Measurements from ENCODE around the gene KSR1. TPM values are rescaled to one million over a fixed set of nuclear protein-coding genes. Genes with fewer than 3 reads are reported as not detected.

The KSR1 gene
- total and polyA plus RNA-seq, 9 of the 15 experiments (the other 6 are each of a cell fraction or from before 2014, with no cell fraction given) = 1.4 to 51.7 (median 18.4) TPM

DNA sequence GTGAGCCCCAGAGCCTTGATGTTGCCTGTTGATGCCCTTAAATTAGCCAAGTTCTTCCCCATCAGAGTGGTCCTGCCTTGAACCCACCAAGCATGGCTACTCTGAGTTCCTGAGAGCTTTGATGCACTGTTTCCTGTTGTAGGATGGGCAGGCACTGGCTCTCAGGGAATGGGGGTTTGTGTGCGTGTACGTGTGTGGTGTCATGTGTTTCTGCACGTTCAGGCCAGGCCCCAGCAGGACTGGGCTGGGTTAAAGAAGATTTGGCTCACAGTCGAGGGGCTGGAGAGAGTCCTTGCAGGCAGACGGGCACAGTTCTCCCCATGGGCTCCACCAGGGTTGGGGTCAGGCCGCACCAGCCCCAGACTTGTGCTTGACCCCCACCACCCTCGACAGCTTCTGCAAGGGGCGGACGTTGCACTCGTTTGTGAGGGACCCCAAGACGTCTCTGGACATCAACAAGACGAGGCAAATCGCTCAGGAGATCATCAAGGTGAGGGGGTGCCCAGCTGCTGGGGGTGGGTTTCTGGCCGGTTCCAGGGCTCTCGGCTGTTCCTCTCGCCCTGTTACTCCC, 151.4 kb downstream of the KSR1 start:
- H3K79me2 ChIP-seq (ENCODE audit: control insufficient read depth, insufficient read depth, low read length) = no peaks in the 10 kb centered on the region
- H3K4me1 ChIP-seq (replicated peaks in 1 of 2; ENCODE audit: control insufficient read depth in 2 of 2, insufficient read depth in 2 of 2, low read length in 2 of 2) = peaks cover 14 to 30% of the 10 kb centered on the region in 2 experiments; a peak in 4 of 5 replicates
- H3K27ac ChIP-seq (ENCODE audit: extremely low read depth, low read depth, low read length) = no peak overlapping the region
- ChIA-PET POLR2A (interaction anchor here (0.6 to 0.8 kb wide), 3 partner anchors 8 to 94 kb away, joined by 3 read pairs; no protein-coding TSS in a partner anchor), CTCF (ENCODE audit: low intra/inter-chr PET ratio) (no interaction called here)
- 78% methylated on average over 13 of the region's 16 CpGs for WGBS (ENCODE audit: insufficient coverage, low coverage, missing lambda C conversion rate)
- FAIRE-seq (no peak), ATAC-seq (no peak), DNase-seq (ENCODE audit: extremely low read depth in 1 of 4, low spot score in 3 of 4) (no peak)
- H3K27me3 ChIP-seq (ENCODE audit: control insufficient read depth in 2 of 2, insufficient read depth in 2 of 2, low read length in 2 of 2) = no peaks in the 10 kb centered on the region
- no peak overlapping the region for H3K4me3 ChIP-seq
- peaks cover 87% of the 10 kb centered on the region for H3K36me3 ChIP-seq (ENCODE audit: control insufficient read depth, insufficient read depth, low read length)
- no TSS peak for BruUV-seq (replicated peaks)
- in situ Hi-C loops (cut with MboI) (loop anchor here (5.0 to 10.0 kb wide), 2 partner anchors 45 to 363 kb away; no protein-coding TSS in a partner anchor), intact Hi-C loops (cut with micrococcal nuclease) (no loop called here)
- H4K20me1 ChIP-seq (replicated peaks; ENCODE audit: control insufficient read depth, insufficient read depth, low read length) = no peaks in the 10 kb centered on the region
- H3K9ac ChIP-seq (ENCODE audit: insufficient read depth in 1 of 2, low read depth in 2 of 2, low read length in 2 of 2) = no peak overlapping the region
- TF ChIP-seq RB1 (IDR thresholded peaks at IDR 0.05; ENCODE audit: low read depth) (no peak), MTA1 (IDR thresholded peaks at IDR 0.05; ENCODE audit: borderline replicate concordance) (no peak), EZH2 (IDR thresholded peaks at IDR 0.05; ENCODE audit: borderline replicate concordance, low read depth, low read length) (no peak), RBM22 (IDR thresholded peaks at IDR 0.05; ENCODE audit: low read depth, low read length, poor library complexity, severe bottlenecking) (peak; percentile 84), FOXK1 (CRISPR knock-in tag; IDR thresholded peaks at IDR 0.05; ENCODE audit: borderline replicate concordance) (no peak), MECOM (CRISPR knock-in tag; IDR thresholded peaks at IDR 0.05) (no peak), TRIM24 (IDR thresholded peaks at IDR 0.05) (no peak), HDAC2 (IDR thresholded peaks at IDR 0.05) (no peak), KAT7 (CRISPR knock-in tag; IDR thresholded peaks at IDR 0.05; ENCODE audit: borderline replicate concordance) (no peak), KDM5B (IDR thresholded peaks at IDR 0.05; ENCODE audit: insufficient replicate concordance, low read depth, low read length) (no peak), POLR2G (IDR thresholded peaks at IDR 0.05; ENCODE audit: low read depth, low read length) (peak; percentile 69), MCM2 (IDR thresholded peaks at IDR 0.05; ENCODE audit: low read depth) (no peak), HDGF (IDR thresholded peaks at IDR 0.05) (no peak)
- TF ChIP-seq, protein P1, sequence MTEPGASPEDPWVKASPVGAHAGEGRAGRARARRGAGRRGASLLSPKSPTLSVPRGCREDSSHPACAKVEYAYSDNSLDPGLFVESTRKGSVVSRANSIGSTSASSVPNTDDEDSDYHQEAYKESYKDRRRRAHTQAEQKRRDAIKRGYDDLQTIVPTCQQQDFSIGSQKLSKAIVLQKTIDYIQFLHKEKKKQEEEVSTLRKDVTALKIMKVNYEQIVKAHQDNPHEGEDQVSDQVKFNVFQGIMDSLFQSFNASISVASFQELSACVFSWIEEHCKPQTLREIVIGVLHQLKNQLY (CRISPR knock-in tag; conservative IDR thresholded peaks at IDR 0.05) = no peak
- TF ChIP-seq, protein P2, sequence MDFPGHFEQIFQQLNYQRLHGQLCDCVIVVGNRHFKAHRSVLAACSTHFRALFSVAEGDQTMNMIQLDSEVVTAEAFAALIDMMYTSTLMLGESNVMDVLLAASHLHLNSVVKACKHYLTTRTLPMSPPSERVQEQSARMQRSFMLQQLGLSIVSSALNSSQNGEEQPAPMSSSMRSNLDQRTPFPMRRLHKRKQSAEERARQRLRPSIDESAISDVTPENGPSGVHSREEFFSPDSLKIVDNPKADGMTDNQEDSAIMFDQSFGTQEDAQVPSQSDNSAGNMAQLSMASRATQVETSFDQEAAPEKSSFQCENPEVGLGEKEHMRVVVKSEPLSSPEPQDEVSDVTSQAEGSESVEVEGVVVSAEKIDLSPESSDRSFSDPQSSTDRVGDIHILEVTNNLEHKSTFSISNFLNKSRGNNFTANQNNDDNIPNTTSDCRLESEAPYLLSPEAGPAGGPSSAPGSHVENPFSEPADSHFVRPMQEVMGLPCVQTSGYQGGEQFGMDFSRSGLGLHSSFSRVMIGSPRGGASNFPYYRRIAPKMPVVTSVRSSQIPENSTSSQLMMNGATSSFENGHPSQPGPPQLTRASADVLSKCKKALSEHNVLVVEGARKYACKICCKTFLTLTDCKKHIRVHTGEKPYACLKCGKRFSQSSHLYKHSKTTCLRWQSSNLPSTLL (IDR thresholded peaks at IDR 0.05) = no peak
- TF ChIP-seq, protein P3, sequence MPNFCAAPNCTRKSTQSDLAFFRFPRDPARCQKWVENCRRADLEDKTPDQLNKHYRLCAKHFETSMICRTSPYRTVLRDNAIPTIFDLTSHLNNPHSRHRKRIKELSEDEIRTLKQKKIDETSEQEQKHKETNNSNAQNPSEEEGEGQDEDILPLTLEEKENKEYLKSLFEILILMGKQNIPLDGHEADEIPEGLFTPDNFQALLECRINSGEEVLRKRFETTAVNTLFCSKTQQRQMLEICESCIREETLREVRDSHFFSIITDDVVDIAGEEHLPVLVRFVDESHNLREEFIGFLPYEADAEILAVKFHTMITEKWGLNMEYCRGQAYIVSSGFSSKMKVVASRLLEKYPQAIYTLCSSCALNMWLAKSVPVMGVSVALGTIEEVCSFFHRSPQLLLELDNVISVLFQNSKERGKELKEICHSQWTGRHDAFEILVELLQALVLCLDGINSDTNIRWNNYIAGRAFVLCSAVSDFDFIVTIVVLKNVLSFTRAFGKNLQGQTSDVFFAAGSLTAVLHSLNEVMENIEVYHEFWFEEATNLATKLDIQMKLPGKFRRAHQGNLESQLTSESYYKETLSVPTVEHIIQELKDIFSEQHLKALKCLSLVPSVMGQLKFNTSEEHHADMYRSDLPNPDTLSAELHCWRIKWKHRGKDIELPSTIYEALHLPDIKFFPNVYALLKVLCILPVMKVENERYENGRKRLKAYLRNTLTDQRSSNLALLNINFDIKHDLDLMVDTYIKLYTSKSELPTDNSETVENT (CRISPR knock-in tag; IDR thresholded peaks at IDR 0.05) = no peak
- no peaks in the 10 kb centered on the region for H3K9me1 ChIP-seq (ENCODE audit: control insufficient read depth, insufficient read depth, low read length)
- H3K4me2 ChIP-seq (ENCODE audit: insufficient read depth, low read length) = no peak overlapping the region
- no peaks in the 10 kb centered on the region for H3K9me3 ChIP-seq (replicated peaks; ENCODE audit: control insufficient read depth, insufficient read depth, low read depth, low read length)
- H2AFZ ChIP-seq (ENCODE audit: low read depth, low read length) = no peak overlapping the region
